ENCODE data around the gene OR6S1.
"Not testable (repeated sequence)": the region's sequence is repeated elsewhere in the genome, so short reads cannot be mapped to it uniquely, and the experiment has no call there.

The OR6S1 gene

DNA sequence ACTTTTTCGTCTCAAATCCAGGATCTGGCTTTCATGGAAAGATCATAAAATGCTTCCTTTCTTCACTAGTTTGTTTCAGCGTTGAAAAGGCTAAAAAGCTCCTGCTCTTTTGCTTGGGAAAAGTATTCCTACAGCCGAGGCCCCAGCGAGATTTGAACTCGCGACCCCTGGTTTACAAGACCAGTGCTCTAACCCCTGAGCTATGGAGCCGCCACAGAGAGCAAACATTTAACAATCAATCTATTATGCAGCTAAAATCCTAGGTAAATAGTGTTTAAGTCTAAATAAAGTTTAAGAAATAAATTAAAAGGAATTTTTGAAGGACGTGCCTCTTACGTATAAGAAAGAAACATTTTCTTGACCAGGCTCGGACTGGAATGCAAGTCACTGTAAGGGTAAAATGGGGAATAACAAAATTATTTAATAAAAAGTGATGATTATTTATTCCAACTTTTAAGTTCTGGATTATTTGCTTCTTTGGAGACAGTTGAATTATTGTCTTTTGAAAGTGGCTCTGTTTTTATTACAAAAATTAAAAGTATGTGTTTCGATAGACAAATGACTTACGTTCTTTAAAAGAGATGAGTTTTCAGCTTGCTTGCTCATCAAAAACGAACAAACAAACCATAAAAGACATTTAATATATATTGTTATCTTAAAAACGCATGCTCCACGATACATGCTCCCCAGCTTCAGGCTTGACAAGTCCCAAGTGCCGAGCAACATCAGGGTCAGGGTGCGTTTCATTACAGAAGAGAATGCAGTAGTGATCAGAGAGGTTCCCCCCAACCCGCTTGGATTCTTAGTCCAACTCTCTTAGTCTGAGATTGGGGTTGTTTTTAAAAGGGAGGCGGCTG lies 10.2 kb downstream of the OR6S1 start:
- peak; percentile 76 for DNase-seq (ENCODE audit: low spot score)

DNA sequence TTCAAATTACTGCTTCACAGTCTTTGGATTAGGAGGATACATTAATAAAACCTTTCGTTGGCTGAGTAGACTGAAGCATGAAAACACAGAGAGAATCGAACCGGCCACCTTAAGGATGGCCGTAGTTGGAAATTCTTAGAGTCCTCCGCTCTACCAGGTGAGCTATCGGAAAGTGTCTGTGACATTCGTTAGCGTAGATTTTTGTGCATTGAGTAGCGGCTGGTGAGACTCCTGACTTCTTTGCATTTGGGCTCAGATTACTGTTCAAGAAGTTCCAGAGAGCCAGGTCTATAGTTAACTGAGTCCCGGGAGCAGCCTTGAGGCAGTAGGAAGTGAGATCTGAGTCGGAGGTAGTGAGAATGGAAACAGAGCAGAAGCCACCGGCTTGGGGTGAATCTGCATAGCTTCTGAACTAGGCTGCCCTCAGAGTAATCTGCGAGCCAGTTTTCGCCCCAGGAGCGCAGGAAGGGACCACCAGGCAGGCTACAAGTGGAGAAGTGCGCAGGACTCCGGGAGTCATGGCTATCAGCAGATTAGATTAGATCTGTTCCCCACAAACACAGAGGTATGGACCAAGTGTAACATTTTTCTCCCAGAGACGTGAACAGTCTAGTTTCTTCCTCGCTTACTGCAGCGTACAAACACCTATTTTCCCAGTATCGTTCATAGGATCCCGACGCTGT lies 11.0 kb downstream of the OR6S1 start:
- peak; percentile 60 for DNase-seq (ENCODE audit: low spot score)

DNA sequence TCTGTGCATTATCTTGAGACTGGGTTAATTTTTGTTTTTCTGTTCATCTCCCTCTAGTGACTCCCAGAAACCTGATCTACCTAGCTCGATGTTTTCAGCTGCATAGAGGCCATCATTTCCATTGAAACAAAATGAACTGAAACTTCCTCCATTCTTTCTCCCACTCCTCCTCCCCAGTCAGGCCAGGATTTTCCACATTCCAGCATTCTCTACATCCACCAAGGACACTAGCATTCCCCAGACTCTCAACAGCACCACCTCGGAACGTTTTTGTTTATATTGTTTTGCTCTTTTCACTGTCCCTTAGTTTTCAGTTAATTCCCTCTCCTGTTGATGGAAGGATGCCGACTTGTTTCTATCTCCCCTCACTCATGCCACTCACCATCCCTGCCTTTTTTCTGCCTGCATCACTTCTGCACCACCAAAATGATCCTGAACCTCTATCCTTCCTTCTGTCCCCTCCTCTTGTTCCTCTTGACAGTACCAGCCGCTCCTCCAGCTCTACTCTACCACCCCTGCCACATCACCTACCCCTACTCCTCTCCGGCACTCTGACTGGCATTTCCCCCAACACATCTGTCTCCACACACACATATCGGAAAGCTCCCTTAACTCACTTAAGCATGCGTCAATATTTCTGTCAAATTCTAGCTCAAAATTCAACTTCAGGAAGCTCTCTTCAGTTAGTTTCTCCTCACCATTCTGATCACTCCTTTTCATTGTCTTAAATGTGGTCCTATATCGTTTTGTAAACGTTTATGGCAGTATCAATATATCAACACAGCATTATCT lies 13.2 kb downstream of the OR6S1 start:
- no peak for DNase-seq (ENCODE audit: low spot score)

DNA sequence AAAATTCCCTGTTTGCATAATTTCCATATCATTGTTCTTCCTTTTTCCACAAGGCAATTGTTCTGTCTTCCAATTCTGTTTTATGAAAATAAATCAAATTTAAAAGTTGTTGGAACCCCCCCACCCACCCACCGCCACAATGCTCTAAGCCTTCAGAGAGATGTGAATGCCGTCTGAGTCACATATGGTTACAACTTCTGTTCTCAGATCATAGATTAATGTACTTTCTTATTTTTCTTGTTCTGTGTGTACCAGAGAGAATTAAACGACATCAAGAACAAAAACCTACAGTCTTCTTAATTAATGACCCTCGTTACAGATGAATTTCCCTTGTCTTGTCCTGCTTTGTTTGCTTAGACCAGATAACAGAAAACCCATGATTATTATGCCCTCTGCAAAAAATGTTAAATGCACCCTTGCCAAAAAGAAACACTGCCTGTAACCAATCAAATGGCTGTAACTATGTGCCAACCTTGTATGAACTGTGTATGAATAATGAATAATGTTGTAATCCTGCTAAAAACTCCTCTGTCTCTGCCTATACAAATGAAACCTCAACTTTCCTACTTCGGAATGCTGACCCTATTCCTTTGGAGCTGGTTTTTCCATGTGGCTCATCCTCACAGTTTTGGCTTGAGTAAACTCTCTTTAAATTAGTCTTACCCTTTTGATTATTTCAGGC lies 14.0 kb downstream of the OR6S1 start:
- no peak for DNase-seq (ENCODE audit: low spot score)

DNA sequence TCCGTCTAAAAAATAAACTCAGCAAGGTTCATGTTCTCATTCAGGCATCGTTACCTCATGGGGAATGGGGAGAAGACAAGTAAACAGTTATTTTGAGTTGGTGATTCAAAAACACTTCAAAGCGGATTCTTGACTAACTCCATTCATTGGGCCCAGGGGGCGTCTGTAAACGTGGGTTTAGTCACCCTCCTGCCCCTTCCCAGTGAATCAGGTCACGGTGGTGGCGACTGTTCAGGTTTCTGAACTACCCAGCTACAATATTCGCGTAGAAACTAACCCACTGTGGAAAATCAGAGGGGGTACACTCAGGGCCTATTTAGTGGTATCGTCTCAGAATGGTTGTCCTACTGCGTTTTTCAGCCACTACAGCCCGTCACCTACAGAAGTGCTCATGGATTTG lies 15.2 kb downstream of the OR6S1 start:
- no peak for DNase-seq (ENCODE audit: low spot score)

DNA sequence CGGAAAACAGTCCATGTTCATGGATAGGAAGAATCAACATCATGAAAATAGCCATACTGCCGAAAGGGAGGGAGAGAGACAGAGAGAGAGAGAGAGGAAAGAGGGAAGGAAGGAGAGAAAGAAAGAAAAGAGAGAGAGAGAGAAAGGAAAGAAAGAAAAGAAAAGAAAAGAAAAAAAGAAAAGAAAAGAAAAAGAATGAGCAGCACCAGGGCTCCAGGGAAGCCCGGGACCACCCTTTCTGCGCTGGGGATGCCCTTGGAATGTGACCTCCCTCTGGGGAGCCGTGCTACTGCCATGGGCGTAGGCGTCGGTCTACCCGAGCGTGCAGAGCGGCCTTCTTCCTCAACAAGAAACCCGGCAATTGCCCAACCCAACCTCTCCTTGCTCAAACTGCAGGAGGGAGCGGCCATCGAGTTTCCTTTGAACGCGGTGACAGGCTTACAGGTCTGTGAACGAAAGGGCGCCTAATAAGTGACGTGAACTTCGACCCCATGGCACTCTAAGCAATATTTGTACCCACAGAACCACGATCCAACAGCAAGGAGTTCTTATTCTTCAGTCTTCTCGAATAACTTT lies 16.9 kb downstream of the OR6S1 start:
- DNase-seq (ENCODE audit: low spot score), result peak; percentile 72

DNA sequence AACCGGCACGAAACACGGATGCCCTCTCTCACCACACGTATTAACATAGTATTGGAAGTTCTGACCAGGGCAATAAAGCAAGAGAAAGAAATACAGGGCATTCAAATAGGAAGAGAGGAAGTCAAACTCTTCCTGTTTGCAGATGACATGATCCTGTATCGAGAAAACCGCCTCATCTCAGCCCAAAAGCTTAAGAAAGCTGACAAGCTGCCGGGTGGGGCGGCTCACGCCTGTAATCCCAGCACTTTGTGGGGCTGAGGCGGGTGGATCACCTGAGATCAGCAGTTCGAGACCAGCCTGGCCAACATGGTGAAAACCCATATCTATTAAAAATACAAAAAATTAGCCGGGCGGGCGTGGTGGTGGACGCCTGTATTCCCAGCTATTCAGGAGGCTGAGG lies 17.7 kb downstream of the OR6S1 start:
- no peak for DNase-seq (ENCODE audit: low spot score)

DNA sequence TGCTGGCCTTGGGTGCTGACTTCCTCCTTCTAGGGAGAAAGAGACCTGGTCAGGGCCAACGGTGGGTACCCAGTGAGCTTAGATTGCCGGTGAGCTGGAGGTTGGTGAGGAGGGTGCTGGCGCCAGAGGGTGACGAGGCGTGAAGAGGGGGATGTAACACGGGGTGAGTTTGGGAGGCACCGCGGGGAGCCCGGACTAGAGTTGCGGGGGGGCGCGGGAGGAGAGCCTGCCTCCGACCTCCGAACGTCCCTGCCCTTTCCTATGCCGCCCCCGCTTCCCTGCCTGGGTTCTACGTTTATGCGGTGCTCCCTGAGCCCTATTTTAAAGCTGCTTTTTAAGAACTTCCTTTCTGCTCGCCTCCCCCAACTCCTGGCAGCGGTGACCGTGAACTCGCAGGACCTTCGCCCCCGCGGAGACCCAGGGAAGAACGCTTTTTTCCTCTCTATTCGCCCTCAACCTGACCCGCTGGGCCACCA lies 18.6 kb downstream of the OR6S1 start:
- DNase-seq (ENCODE audit: low spot score), result no peak

DNA sequence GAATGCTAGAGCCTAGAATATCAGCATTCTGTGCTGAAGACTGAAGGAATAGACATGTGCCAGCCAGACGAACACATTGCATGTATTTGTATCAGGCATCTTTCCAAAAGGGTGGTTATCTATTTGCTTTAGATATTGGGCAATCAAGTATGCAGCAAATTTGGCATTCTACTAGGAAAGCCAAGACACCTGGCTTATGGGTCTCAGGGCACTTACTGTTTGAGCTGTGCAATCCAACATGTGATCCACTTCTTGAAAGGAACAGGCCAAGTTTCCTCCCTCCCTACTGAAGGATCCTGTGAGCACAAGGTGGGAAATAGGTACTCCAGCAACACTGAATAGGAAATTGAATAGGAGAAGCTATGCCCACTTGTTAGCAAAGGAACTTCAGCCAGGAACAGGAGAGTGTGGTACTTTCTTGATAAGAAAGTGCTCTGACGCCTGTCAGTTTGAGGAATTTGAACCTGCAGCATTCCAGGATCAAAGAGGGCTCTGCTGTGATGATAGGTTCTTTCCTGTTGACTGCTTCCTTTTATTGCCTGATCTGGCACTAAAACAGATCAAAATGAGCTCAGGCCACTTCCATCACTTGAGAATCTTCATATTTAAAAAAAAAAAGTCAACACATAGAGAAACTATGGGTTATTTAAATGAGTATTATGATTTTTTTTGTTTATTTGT lies 20.6 kb downstream of the OR6S1 start:
- DNase-seq (ENCODE audit: low spot score), result no peak

DNA sequence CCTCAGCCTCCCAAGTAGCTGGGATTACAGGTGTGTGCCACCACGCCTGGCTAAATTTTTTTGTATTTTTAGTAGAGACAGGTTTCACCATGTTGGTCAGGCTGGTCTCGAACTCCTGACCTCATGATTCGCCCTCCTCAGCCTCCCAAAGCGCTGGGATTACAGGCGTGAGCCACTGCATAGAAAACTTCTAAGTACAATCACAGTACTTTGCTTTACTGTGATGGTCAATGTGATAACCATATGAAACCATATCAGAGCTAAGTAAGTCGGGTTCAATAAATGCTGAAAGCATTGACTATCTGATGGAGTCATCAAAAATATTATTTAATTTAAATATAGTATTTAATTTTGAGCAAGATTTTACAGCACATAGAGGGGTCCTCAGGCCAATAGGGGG lies 21.8 kb downstream of the OR6S1 start:
- DNase-seq (ENCODE audit: low spot score), result not testable (repeated sequence)

DNA sequence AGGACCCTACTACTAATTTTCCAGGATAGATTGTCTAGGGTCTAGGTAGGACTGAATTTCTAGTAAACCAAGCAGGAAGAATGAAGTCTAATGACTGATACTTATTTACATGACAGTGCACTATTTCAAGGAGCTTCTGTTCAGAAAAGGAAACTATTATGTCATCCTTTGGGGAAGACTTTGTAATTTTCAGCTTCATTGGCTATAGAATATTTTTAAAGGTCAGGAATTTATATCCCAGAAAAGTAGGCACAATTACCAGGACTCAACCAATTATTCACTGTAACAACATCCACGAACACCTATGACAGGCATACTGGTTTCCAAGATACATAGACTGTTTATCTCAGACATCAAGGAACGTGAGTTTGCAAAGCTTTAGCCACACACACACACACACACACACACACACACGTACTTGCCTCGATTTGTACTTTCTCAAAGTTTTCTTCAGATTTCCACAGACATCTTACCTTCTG lies 23.2 kb downstream of the OR6S1 start:
- no peak for DNase-seq (ENCODE audit: low spot score)

DNA sequence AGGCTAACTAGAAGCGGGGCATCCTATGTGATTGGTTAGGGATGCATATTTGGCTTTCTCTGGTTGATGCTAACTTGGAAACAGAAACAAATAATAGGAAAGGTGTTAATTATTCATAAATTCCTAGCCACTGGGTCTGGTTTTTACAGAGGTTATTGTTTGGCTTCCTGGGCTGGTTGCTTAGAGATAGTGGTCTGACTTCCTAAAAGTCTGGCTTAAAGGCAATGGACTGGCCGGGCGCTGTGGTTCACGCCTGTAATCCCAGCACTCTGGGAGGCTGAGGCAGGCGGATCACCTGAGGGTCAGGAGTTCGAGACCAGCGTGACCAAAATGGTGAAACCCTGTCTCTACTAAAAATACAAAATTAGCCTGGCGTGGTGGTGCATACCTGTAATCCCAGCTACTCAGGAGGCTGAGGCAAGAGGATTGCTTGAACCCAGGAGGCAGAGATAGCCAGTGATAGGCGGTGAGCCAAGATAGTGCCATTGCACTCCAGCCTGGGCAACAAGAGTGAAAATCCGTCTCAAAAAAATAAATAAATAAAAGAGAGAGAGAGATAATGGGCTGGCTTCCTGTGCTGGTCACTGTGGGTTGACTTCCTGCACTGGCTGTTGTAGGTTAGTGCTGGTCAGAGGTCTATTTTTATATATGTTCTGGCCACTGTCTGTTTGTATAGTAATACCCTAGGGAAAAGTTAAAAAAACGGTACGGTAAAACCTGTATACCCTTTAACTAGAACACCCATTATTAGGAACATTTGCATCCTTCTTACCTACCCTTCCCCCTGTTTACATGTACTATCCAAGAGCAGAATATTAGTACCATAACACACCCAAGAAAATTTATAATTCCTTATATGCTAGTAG lies 24.1 kb downstream of the OR6S1 start:
- DNase-seq (ENCODE audit: low spot score), result no peak

DNA sequence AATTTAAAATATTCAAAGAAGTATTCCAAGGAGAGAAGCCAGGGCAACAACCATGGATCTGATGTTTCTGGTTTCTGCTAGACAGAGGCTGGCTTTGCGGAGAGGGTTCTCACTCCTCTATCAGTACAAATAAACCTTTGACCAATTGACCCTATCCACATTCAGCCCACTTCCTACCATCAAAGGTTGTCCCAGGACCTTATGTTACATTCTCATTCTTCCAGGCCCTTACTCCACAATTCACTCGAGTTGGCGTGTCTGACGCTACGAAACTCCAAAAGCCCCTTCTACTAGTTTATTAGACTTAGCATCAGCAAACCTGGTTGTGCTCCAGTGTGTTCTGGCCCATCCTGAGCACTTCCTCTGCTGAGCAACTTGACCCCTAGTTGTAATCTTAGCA lies 25.5 kb downstream of the OR6S1 start:
- DNase-seq (ENCODE audit: low spot score), result no peak

DNA sequence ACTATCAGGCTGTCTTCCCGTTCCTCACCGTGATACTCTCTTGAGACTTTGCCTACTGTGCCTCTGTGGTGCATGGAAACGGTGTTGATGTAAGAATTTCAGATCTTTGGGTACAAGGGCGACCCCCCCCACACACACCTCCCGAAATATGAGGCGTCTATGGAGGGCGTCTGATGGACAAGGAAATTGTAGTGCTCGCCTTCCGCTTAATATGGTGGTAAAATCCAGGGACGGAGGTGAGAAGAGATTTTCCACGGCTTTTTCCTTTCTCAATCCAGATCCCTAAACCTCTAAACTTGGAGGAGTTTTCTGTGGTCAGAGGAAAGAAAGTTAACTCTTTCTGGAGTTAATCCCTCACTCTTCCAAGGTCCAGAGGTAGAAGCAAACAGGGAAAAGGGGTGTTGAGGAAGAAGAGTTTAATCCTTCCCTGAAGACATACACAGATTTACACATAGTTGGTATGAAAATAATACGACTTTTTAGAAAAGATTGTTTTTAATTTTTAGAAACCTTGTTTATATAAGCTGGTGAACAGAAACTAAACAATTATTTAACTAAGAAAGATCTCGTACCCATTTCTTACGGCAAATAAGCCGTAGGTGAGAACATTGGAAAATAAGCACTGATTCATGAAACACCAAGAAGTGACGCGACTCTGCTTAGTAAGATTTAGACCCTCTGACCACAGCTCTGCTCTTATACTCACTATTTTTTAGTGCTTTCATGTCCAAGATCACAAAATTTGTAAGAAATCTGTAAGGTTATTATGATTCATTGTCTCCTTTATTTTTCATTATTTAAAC lies 27.3 kb downstream of the OR6S1 start:
- peak; percentile 69 for DNase-seq (ENCODE audit: low spot score)

DNA sequence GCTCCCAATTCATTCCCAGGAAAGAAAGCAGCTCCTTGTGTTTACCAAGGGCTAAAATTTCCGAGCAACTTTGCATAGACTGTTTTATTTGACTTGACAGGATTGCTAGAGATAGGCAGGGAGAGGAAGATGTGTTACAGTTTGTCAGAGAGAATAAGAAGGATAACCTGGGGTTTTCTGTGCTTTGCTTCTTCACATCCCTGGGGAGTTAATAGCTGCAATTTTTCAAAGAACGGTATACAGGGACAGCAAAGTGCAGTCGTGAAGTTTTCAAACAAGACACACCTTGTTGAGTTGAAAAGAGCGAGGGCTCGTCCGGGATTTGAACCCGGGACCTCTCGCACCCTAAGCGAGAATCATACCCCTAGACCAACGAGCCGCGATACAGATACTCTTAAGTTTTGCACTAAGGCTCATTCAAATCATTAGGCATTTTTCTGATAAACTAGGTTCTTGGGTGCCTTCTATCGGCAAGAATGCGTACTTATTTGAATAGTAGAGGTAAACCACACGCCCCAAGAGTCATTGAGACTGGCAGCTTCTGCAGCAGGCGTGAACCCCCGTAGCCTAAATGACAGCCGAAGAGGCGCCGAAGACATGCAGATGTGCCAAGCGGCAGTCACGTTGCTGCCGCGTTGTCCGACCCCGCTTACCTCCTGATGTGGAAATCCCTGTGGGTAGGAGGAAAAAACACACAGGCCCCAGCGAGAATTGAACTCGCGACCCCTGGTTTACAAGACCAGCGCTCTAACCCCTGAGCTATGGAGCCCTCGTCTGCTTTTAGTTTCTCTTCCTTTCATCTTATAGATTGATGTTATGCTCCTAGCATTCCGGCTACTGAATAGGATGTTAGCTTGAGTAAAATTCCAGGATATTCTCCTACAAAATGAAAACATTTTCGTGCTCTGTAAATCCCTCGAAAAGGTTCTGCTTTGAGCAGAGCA lies 28.1 kb downstream of the OR6S1 start:
- peak; percentile 90 for DNase-seq (ENCODE audit: low spot score)

DNA sequence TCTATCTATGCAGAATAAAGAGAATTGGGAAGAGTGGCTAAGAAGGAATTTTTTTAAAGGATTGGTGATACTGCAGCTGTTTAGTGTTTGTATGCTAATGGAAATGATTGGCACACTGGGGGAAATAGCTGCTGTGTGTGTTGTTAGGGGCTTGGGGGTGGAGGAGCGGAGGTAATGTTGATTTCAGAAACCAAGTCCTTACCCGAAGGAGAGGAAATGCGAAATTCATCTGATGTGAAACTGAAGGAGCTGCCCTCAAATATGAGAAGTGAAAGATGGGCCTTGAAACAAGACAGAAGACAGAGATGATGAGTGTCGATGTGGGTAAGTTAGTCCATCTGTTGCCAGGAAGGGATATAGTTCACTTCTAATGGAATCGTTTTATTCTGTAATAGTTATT lies 29.1 kb downstream of the OR6S1 start:
- DNase-seq (ENCODE audit: low spot score), result no peak

DNA sequence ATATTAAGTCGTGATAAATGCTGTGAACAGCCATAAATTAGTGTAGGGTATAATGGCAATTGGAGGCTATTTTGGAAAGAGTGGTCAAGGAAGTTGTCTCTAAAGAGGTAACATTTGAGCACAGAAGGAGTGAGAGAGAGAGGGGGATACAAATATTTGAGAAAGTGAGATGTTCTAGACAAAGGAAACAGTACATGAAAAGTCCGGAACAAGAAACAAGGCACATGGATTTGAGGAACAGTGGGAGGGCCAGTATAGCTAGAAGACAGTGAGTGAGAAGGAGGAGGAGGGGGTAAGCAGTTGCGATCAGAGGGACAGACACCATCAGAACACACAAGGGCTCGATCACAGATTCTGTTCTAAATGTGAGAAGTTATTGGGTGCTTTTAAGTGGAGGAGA lies 30.2 kb downstream of the OR6S1 start:
- DNase-seq (ENCODE audit: low spot score), result no peak
